CD14-positive monocyte (primary cell): ENCODE results near the gene AMBP. TPM values are rescaled to one million over a fixed set of nuclear protein-coding genes. Genes with fewer than 3 reads are reported as not detected.

ENCODE experiments used
- DNase-seq, 3 donors: peaks; one replicate each; pipeline ENCODE4 v3.0.0-alpha.2; 2011 to 2022
- H2AFZ ChIP-seq: 2 replicates; pipeline ENCODE4 v1.6.0; 2012; ENCODE audit warnings: mild to moderate bottlenecking, low read depth, low read length, inconsistent platforms; ENCODE audit not compliant: insufficient read depth, poor library complexity, severe bottlenecking
- H3K27ac ChIP-seq, 2 donors: 1 replicate in 1 of 2; 2 replicates in 1 of 2; pipeline ENCODE4 v1.5.1; 2012 to 2013; ENCODE audit warnings: low read length in 2 of 2, control low read depth in 1 of 2, inconsistent platforms in 1 of 2, low read depth in 1 of 2, mild to moderate bottlenecking in 1 of 2
- H3K27me3 ChIP-seq, 2 donors: one replicate each; pipeline versions ENCODE4 v1.6.0 to v1.6.1; 2011 to 2013; ENCODE audit warnings: low read length in 2 of 2; ENCODE audit not compliant: control insufficient read depth in 2 of 2, insufficient read depth in 2 of 2
- H3K36me3 ChIP-seq, 2 donors: replicated peaks in 1 of 2; 1 replicate in 1 of 2; 2 replicates in 1 of 2; pipeline versions ENCODE4 v1.5.1 to v1.6.1; 2012 to 2013; ENCODE audit warnings: low read length in 2 of 2, control low read depth in 1 of 2, inconsistent platforms in 1 of 2, mild to moderate bottlenecking in 1 of 2; ENCODE audit not compliant: insufficient read depth in 2 of 2, control insufficient read depth in 1 of 2
- H3K4me1 ChIP-seq, 2 donors: 1 replicate in 1 of 2; 2 replicates in 1 of 2; pipeline versions ENCODE4 v1.5.1 to v1.6.1; 2012 to 2013; ENCODE audit warnings: low read length in 2 of 2, control low read depth in 1 of 2, inconsistent platforms in 1 of 2, mild to moderate bottlenecking in 1 of 2, moderate library complexity in 1 of 2; ENCODE audit not compliant: insufficient read depth in 2 of 2, control insufficient read depth in 1 of 2
- H3K4me2 ChIP-seq: replicated peaks from 2 replicates; pipeline ENCODE3; 2012; ENCODE audit warnings: low read length, moderate library complexity, mild to moderate bottlenecking; ENCODE audit not compliant: poor library complexity, severe bottlenecking; ENCODE audit errors: extremely low read depth
- H3K4me3 ChIP-seq, 3 experiments: fragments of 200-600 bp in 1 of 3; sonication (generic) in 1 of 3; replicated peaks in 1 of 3; 1 replicate in 2 of 3; 2 replicates in 1 of 3; pipeline ENCODE4 v1.5.1; 2011 to 2013; ENCODE audit warnings: low read length in 3 of 3, mild to moderate bottlenecking in 3 of 3, control low read depth in 2 of 3, low read depth in 2 of 3, inconsistent platforms in 1 of 3, moderate library complexity in 1 of 3
- H3K79me2 ChIP-seq: 2 replicates; pipeline ENCODE4 v1.6.0; 2012; ENCODE audit warnings: mild to moderate bottlenecking, control low read depth, inconsistent platforms, low read length, moderate library complexity; ENCODE audit not compliant: insufficient read depth
- H3K9ac ChIP-seq: 2 replicates; pipeline ENCODE4 v1.6.0; 2017; ENCODE audit warnings: low read length, mild to moderate bottlenecking; ENCODE audit not compliant: insufficient read depth, poor library complexity, severe bottlenecking
- H3K9me3 ChIP-seq, 2 donors: replicated peaks in 1 of 2; 1 replicate in 1 of 2; 2 replicates in 1 of 2; pipeline versions ENCODE4 v1.5.1 to v1.6.1; 2012 to 2013; ENCODE audit warnings: low read length in 2 of 2, control low read depth in 1 of 2; ENCODE audit not compliant: control insufficient read depth in 1 of 2, insufficient read depth in 1 of 2
- H4K20me1 ChIP-seq: 2 replicates; pipeline ENCODE4 v1.6.0; 2012; ENCODE audit warnings: mild to moderate bottlenecking, low read length, control low read depth, moderate library complexity; ENCODE audit not compliant: insufficient read depth
- H3K27ac Mint-ChIP-seq, 7 donors: one replicate each; pipeline ENCODE4 v1.8.0; 2020; ENCODE audit warnings: mild to moderate bottlenecking in 7 of 7, mixed read lengths in 7 of 7, moderate library complexity in 6 of 7, inconsistent platforms in 2 of 7
- H3K27me3 Mint-ChIP-seq, 3 donors: one replicate each; pipeline ENCODE4 v1.8.0; 2021 to 2022; ENCODE audit warnings: low read depth in 3 of 3, mild to moderate bottlenecking in 3 of 3, mixed read lengths in 3 of 3, moderate library complexity in 3 of 3, inconsistent platforms in 1 of 3
- H3K36me3 Mint-ChIP-seq, 2 donors: one replicate each; pipeline ENCODE4 v1.8.0; 2020; ENCODE audit warnings: mixed read lengths in 2 of 2, inconsistent platforms in 1 of 2, mild to moderate bottlenecking in 1 of 2
- H3K4me1 Mint-ChIP-seq: one replicate; pipeline ENCODE4 v1.8.0; 2020; ENCODE audit warnings: mild to moderate bottlenecking, mixed read lengths
- H3K4me3 Mint-ChIP-seq, 2 donors: one replicate each; pipeline ENCODE4 v1.8.0; 2020; ENCODE audit warnings: mild to moderate bottlenecking in 2 of 2, mixed read lengths in 2 of 2, moderate library complexity in 1 of 2
- H3K9me3 Mint-ChIP-seq, 7 donors: one replicate each; pipeline ENCODE4 v1.8.0; 2020 to 2022; ENCODE audit warnings: mixed read lengths in 7 of 7, mild to moderate bottlenecking in 6 of 7, moderate library complexity in 6 of 7, inconsistent platforms in 2 of 7
- CTCF ChIP-seq: fragments of 200-600 bp; IDR thresholded peaks from one replicate; pipeline ENCODE4 v1.8.0; 2022; ENCODE audit warnings: antibody characterized with exemption, mild to moderate bottlenecking
- WGBS: methylation state at CpG from one replicate; pipeline ENCODE4 v1.1.5; 2013; ENCODE audit warnings: missing lambda C conversion rate; ENCODE audit not compliant: insufficient coverage; 5-methylcytosine and 5-hydroxymethylcytosine counted together
- intact Hi-C, 2 donors: fragments of 100-400 bp; cut with micrococcal nuclease; formaldehyde crosslinking; loops; one replicate each; pipeline versions ENCODE4 v1.15.0 to v1.15.1; 2023
- polyA plus RNA-seq, 3 donors: library from polyadenylated mRNA; depleted of rRNA in 1 of 3; unstranded in 2 of 3; stranded (reverse) in 1 of 3; fragments of 300-500 nt in 2 of 3; fragments of >200 nt in 1 of 3; fragmentation: Illumina TruSeq in 2 of 3; gene quantifications; 1 replicate in 2 of 3; 2 replicates in 1 of 3; pipeline ENCODE4 v1.2.3, GENCODE V29; 2012 to 2021

Gene AMBP
- polyA plus RNA-seq, 3 donors, result not detected

GRCh38 chr9:114033397-114034103, 44.5 kb downstream of the AMBP start:
- DNase-seq, result no peak

More at GRCh38 chr9:114033397-114034103, 44.5 kb downstream of the AMBP start:
- no peak overlapping the region for H3K27ac ChIP-seq
- Mint-ChIP-seq H3K27me3 (peaks cover 0 to 7% (median 0%) of the 10 kb centered on the region in 3 donors), H3K27ac (peak overlapping the region in 1 of 7 donors; percentile 26), H3K9me3 (peaks cover 0 to 7% (median 0%) of the 10 kb centered on the region in 7 donors), H3K4me3 (no peak overlapping the region), H3K36me3 (peaks cover 34 to 39% of the 10 kb centered on the region in 2 donors), H3K4me1 (no peaks in the 10 kb centered on the region)
- 89% methylated on average over 6 of the region's 12 CpGs for WGBS
- intact Hi-C loops, result no loop called here
- no peaks in the 10 kb centered on the region for H3K79me2 ChIP-seq
- H2AFZ ChIP-seq, result no peak overlapping the region
- H3K27me3 ChIP-seq, result no peaks in the 10 kb centered on the region
- peaks cover 9 to 25% of the 10 kb centered on the region in 2 donors for H3K36me3 ChIP-seq
- no peak for TF ChIP-seq CTCF
- H3K9ac ChIP-seq, result no peak overlapping the region
- no peak overlapping the region for H3K4me2 ChIP-seq
- no peaks in the 10 kb centered on the region for H4K20me1 ChIP-seq
- H3K4me1 ChIP-seq, result no peaks in the 10 kb centered on the region
- H3K4me3 ChIP-seq, result no peak overlapping the region
- H3K9me3 ChIP-seq, result peaks cover 0 to 2% of the 10 kb centered on the region in 2 donors
